ENCODE measurements around the gene SPATA7. TPM values are rescaled to one million over a fixed set of nuclear protein-coding genes. Genes with fewer than 3 reads are reported as not detected.
A peak's percentile ranks its signal among the peaks of the same experiment; 100 is the strongest.

The SPATA7 gene
- polyA plus RNA-seq, 2 of the 4 experiments (the other 2 are of a cell fraction): 4.5 to 11.2 TPM

DNA sequence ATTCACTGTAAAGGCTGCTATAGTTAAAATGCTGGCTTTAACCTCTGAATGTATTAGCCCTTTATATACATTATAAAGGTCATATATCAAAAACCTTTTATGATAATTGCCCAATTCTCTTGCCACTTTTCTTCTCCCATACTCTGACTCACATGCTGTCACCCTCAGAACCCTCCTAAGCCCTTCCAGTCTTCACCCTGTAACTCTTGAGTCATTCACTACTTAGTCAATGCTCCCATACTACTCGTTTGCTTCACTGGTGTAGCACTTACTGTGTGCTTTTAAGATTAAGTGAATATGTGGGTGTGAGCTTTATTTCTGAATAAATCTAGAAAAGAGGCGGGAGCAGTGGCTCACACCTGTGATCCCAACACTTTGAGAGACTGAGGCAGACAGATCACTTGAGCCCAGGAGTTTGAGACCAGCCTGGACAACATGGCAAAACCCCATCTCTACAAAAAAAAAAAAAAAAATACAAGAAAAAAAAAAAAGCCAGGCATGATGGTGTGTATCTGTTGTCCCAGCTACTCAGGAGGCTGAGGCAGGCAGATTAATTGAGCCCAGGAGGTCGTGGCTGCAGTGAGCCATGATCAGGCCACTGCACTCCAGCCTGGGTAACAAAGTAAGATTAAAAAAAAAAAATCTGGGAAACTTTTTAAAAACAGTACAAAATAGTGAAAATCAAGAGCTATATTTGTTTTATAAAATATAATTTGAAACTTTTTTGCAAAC lies 37.6 kb downstream of the SPATA7 start:
- CTCF ChIA-PET: no interaction called here
- no peak for TF ChIP-seq HDAC2 (IDR thresholded peaks at IDR 0.05)
- TF ChIP-seq, protein P1, sequence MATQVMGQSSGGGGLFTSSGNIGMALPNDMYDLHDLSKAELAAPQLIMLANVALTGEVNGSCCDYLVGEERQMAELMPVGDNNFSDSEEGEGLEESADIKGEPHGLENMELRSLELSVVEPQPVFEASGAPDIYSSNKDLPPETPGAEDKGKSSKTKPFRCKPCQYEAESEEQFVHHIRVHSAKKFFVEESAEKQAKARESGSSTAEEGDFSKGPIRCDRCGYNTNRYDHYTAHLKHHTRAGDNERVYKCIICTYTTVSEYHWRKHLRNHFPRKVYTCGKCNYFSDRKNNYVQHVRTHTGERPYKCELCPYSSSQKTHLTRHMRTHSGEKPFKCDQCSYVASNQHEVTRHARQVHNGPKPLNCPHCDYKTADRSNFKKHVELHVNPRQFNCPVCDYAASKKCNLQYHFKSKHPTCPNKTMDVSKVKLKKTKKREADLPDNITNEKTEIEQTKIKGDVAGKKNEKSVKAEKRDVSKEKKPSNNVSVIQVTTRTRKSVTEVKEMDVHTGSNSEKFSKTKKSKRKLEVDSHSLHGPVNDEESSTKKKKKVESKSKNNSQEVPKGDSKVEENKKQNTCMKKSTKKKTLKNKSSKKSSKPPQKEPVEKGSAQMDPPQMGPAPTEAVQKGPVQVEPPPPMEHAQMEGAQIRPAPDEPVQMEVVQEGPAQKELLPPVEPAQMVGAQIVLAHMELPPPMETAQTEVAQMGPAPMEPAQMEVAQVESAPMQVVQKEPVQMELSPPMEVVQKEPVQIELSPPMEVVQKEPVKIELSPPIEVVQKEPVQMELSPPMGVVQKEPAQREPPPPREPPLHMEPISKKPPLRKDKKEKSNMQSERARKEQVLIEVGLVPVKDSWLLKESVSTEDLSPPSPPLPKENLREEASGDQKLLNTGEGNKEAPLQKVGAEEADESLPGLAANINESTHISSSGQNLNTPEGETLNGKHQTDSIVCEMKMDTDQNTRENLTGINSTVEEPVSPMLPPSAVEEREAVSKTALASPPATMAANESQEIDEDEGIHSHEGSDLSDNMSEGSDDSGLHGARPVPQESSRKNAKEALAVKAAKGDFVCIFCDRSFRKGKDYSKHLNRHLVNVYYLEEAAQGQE (IDR thresholded peaks at IDR 0.05): no peak
- TF ChIP-seq NFE2L2 (conservative IDR thresholded peaks at IDR 0.05; ENCODE audit: low read length): no peak
- H3K4me2 ChIP-seq: no peak overlapping the region
- H3K4me1 ChIP-seq: no peaks in the 10 kb centered on the region
- 68% methylated on average over 3 of the region's 3 CpGs for WGBS (ENCODE audit: missing lambda C conversion rate)
- DNase-seq (ENCODE audit: low read depth in 1 of 2, low spot score in 1 of 2) (no peak), ATAC-seq (0 out of 6 replicates have a peak, but pooled peaks of 1 of the 2 experiments have one; percentile 41), FAIRE-seq (no peak)
- POLR2A ChIA-PET: no interaction called here
- no peak overlapping the region for H3K27ac ChIP-seq
- no peak overlapping the region for H3K4me3 ChIP-seq
- H3K9me3 ChIP-seq: peaks cover 7% of the 10 kb centered on the region; the same call in 2 of the 3 replicates

DNA sequence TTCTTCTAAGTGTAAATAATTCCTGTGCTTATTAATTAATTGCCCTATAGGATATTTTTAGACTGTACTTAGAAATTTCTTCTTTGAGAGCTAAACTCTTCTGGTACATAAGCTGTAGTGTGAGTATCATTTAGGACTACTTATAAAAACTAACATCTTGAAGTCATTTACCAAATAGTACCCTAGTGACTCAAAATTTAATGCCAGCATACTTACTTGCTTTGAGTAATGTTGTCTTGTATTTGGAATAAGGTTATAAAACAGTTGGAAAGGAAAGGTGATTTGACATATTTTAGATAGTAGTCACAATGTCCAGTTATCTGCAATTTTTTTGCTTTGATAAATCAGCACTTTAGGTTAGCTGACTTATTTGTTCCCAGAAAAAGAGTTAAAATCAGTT lies 39.1 kb downstream of the SPATA7 start:
- FAIRE-seq (no peak), ATAC-seq (no peak), DNase-seq (ENCODE audit: low read depth in 1 of 2, low spot score in 1 of 2) (no peak)
- Histone ChIP-seq H3K9me3 (no peaks in the 10 kb centered on the region), H3K4me3 (no peak overlapping the region), H3K4me1 (no peaks in the 10 kb centered on the region), H3K27ac (no peak overlapping the region), H3K4me2 (no peak overlapping the region)
- TF ChIP-seq, protein P2, sequence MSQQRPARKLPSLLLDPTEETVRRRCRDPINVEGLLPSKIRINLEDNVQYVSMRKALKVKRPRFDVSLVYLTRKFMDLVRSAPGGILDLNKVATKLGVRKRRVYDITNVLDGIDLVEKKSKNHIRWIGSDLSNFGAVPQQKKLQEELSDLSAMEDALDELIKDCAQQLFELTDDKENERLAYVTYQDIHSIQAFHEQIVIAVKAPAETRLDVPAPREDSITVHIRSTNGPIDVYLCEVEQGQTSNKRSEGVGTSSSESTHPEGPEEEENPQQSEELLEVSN (IDR thresholded peaks at IDR 0.05; ENCODE audit: borderline replicate concordance, low read depth): no peak
- TF ChIP-seq MYC (IDR thresholded peaks at IDR 0.05; ENCODE audit: borderline replicate concordance, low read length) (no peak), RAD21 (conservative IDR thresholded peaks at IDR 0.05 in 1 of 2, IDR thresholded peaks at IDR 0.05 in 1 of 2) (no peak), POLR2AphosphoS2 (conservative IDR thresholded peaks at IDR 0.05; ENCODE audit: low read length) (no peak), KDM5A (IDR thresholded peaks at IDR 0.05) (no peak), CBX8 (IDR thresholded peaks at IDR 0.05) (no peak), ZFP36 (IDR thresholded peaks at IDR 0.05; ENCODE audit: borderline replicate concordance, partially characterized antibody) (no peak)
- TF ChIP-seq, protein P3, sequence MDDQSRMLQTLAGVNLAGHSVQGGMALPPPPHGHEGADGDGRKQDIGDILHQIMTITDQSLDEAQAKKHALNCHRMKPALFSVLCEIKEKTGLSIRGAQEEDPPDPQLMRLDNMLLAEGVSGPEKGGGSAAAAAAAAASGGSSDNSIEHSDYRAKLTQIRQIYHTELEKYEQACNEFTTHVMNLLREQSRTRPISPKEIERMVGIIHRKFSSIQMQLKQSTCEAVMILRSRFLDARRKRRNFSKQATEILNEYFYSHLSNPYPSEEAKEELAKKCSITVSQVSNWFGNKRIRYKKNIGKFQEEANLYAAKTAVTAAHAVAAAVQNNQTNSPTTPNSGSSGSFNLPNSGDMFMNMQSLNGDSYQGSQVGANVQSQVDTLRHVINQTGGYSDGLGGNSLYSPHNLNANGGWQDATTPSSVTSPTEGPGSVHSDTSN (IDR thresholded peaks at IDR 0.05): no peak
- TF ChIP-seq, protein P4, sequence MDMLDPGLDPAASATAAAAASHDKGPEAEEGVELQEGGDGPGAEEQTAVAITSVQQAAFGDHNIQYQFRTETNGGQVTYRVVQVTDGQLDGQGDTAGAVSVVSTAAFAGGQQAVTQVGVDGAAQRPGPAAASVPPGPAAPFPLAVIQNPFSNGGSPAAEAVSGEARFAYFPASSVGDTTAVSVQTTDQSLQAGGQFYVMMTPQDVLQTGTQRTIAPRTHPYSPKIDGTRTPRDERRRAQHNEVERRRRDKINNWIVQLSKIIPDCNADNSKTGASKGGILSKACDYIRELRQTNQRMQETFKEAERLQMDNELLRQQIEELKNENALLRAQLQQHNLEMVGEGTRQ (IDR thresholded peaks at IDR 0.05): no peak
- TF ChIP-seq, protein P1 (IDR thresholded peaks at IDR 0.05): no peak
- ChIA-PET POLR2A (no interaction called here), CTCF (interaction anchor here (0.8 kb wide), 1 partner anchor 209 kb away, joined by 3 read pairs; no protein-coding TSS in a partner anchor)

All from A549 (cell line).